Brain microvascular endothelial cell (primary cell): Measurements from ENCODE around the gene S100G.
A peak's percentile ranks its signal among the peaks of the same experiment; 100 is the strongest.

Source experiments
- DNase-seq: peaks from one replicate; pipeline ENCODE4 v3.0.0-alpha.2; 2020
- H3K27ac ChIP-seq: fragments of 250-450 bp; sonication (Bioruptor Pico); 2 replicates; pipeline ENCODE4 v1.5.1; 2020; ENCODE audit warnings: mild to moderate bottlenecking, moderate library complexity
- H3K27me3 ChIP-seq: fragments of 250-450 bp; sonication (Bioruptor Pico); replicated peaks from 2 replicates; pipeline ENCODE4 v1.5.1; 2020; ENCODE audit warnings: mild to moderate bottlenecking
- H3K36me3 ChIP-seq: fragments of 250-450 bp; sonication (Bioruptor Pico); replicated peaks from 2 replicates; pipeline ENCODE4 v1.5.1; 2020; ENCODE audit warnings: mild to moderate bottlenecking
- H3K4me3 ChIP-seq: 2 replicates; pipeline ENCODE4 v1.5.1; 2011; ENCODE audit warnings: low read depth, mild to moderate bottlenecking, control low read depth, low read length, moderate library complexity
- in situ Hi-C: cut with HindIII; loops from 2 replicates; pipeline ENCODE4 v1.10.0; 2017; ENCODE audit warnings: low sequenced_read_pairs, low pct_ligation_motif_present
- TF ChIP-seq, protein P1 (sequence below): IDR thresholded peaks from 2 replicates; pipeline ENCODE4 v1.5.1; 2011; ENCODE audit warnings: low read depth, mild to moderate bottlenecking, moderate library complexity, low read length, control low read depth, inconsistent platforms; ENCODE audit errors: missing control alignments

The S100G gene

DNA sequence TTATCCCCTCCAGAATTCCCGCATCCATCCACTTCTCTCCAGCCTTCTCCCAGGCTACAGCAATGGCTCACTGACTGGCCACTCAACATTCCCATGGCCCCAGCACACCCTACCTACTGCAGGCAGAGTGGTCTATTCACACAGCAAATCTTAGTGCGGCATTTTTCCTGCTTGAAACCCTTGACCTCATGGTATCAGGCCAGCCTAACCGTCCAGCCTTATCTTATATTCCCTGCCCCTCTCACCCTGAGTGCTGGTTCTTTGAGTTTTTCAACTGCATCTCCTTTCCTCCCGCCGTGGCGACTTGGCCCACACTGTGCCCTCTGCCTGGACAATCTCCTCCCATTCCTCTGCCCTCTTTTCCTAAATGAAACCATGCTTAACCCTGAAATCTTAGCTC is 10.0 kb upstream of the S100G start:
- H3K36me3 ChIP-seq = no peaks in the 10 kb centered on the region
- H3K4me3 ChIP-seq = no peak overlapping the region
- in situ Hi-C loops = no loop called here
- no peak for DNase-seq
- no peaks in the 10 kb centered on the region for H3K27me3 ChIP-seq
- TF ChIP-seq, protein P1, sequence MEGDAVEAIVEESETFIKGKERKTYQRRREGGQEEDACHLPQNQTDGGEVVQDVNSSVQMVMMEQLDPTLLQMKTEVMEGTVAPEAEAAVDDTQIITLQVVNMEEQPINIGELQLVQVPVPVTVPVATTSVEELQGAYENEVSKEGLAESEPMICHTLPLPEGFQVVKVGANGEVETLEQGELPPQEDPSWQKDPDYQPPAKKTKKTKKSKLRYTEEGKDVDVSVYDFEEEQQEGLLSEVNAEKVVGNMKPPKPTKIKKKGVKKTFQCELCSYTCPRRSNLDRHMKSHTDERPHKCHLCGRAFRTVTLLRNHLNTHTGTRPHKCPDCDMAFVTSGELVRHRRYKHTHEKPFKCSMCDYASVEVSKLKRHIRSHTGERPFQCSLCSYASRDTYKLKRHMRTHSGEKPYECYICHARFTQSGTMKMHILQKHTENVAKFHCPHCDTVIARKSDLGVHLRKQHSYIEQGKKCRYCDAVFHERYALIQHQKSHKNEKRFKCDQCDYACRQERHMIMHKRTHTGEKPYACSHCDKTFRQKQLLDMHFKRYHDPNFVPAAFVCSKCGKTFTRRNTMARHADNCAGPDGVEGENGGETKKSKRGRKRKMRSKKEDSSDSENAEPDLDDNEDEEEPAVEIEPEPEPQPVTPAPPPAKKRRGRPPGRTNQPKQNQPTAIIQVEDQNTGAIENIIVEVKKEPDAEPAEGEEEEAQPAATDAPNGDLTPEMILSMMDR = no peak
- H3K27ac ChIP-seq = no peak overlapping the region

DNA sequence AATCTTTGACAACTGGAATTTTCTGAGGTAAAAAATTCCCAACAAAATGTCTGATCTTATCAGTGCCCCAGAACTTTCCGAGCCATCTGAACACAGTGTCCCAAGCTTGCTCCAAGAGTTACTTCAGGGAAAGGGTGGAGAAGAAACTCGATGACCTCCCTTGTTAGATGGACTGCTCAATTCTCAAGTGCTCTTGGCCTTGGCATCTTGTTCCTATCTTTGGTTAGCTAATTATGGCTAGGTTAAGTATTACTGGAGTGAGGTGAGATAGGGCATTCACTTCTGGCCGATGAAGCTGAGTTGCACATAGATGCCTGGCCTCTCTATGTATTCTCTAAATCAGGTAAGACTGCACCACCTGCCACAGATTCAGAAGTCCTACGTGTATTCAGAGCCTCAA is 9.1 kb upstream of the S100G start:
- in situ Hi-C loops = no loop called here
- H3K27ac ChIP-seq = no peak overlapping the region
- H3K4me3 ChIP-seq = no peak overlapping the region
- TF ChIP-seq, protein P1 = no peak
- DNase-seq = no peak
- no peaks in the 10 kb centered on the region for H3K27me3 ChIP-seq
- no peaks in the 10 kb centered on the region for H3K36me3 ChIP-seq

DNA sequence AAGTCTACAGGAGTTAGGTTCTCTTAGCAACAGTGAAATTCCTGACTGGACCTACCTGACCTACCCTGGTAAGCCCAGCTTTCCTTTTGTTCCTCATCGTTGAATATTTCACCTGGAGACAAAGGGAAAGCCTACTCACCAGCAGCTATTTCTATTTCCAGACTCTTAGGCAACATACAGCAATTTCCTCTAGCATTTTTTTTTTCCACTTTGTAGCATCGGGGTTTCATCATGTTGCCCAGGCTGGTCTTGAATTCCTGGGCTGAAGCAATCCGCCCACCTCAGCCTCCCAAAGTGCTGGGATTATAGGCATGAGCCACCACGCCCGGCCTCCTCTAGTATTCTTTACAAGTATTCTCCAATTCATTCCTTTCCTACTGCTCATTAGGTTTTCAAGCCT is 6.8 kb upstream of the S100G start:
- DNase-seq = peak; percentile 15
- Histone ChIP-seq H3K36me3 (no peaks in the 10 kb centered on the region), H3K27me3 (no peaks in the 10 kb centered on the region), H3K27ac (no peak overlapping the region), H3K4me3 (no peak overlapping the region)
- TF ChIP-seq, protein P1 = no peak
- in situ Hi-C loops = no loop called here

DNA sequence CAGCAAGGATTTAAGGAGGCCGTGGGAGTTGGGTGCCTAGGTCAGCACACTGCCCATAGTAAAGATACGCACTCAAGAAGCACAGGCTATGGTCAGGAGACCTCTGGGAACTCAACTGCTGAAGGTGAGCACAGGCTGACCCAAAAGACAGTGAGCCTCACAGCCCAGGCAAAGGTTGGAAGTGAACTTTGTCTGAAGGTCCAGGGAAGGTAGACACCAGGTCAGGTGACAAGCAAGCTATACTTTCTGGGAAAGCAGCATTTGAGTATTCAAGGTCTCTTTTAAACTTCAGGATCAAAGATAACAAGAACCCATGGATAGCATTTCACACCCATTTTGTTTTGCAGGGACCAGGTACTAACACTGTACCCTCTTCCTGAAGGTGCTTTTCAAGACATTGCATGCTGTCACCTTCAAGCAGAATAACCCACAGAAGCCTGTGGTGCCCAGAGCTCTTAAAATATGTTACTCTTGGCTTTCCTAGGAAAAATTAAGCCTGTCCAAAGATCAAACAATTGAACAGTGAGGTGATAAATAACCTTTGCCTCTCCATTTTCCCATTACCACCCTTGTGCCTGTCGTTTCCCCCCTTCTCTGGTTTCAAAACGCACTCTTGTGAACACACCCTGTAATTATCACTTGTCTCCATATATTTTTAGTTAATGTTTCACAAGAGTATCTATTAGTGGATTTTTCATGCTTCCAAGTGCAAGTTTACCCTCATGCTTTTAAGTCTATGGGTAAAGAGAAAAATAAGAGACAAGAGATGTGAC is 3.4 kb upstream of the S100G start:
- Histone ChIP-seq H3K27me3 (no peaks in the 10 kb centered on the region), H3K27ac (no peak overlapping the region), H3K36me3 (no peaks in the 10 kb centered on the region), H3K4me3 (no peak overlapping the region)
- DNase-seq = no peak
- in situ Hi-C loops = no loop called here
- TF ChIP-seq, protein P1 = no peak

DNA sequence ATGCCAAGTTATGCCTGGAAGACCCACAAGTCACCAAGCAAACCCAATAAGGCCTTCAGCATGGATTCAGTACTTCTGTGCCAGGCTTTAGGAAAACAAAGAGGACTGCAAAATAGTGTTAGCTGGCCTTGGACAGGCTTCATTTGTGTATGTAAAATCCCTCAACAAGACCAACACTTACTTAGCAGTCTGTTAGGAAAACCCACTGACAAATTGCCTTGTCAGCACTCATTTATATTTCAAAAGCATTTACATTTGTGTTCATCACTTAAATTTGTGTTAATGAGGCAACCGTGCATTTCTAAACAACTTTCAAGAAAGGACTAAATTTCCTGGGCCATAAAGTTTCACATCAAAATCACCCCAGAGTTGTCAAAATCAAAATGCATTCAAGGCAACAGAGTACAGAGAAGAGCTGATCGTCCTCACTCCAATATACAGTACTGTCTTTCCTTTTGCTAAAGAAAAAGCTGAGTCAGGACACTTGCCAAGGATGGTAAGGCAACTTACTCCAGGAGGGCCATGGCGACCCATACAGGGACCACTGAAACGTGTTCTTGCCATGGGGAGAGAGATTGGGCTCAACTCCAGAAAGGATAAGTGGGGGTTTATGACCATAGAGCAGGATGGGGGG is 1.6 kb downstream of the S100G start:
- TF ChIP-seq, protein P1 = no peak
- no peak for DNase-seq
- Histone ChIP-seq H3K27ac (no peak overlapping the region), H3K27me3 (no peaks in the 10 kb centered on the region), H3K36me3 (no peaks in the 10 kb centered on the region), H3K4me3 (no peak overlapping the region)
- in situ Hi-C loops = no loop called here

DNA sequence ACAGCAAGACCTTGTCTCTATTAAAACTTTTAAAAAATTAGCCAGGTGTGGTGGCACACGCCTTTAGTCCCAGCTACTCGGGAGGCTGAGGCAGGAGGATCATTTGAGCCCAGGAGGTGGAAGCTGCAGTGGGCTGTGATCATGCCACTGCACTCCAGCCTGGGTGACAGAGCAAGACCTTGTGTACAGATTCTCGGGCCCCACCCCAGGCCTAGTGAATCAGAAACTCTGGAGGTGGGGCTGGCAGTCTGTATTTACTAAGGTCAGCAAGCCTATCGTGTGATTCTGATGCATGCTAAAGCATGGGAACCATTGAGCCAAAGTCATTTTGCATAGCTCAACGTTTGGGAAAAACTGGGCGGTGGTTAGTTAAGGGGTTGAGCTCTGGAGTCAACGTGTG is 3.5 kb downstream of the S100G start:
- in situ Hi-C loops = no loop called here
- TF ChIP-seq, protein P1 = no peak
- Histone ChIP-seq H3K27me3 (no peaks in the 10 kb centered on the region), H3K36me3 (no peaks in the 10 kb centered on the region), H3K4me3 (no peak overlapping the region), H3K27ac (no peak overlapping the region)
- DNase-seq = no peak
